GM18498 (cell line): ENCODE results near the gene IL1RAPL1.

Experiments used
- ATAC-seq: cut with Tn5 transposase; IDR thresholded peaks from one replicate; pipeline ENCODE4 v1.9.1; 2021; ENCODE audit warnings: mild to moderate bottlenecking, moderate library complexity; ENCODE audit not compliant: unreplicated experiment

IL1RAPL1 gene

GRCh38 chrX:28946846-28947245 lies 359.6 kb downstream of the IL1RAPL1 start:
- no peak for ATAC-seq

- no peak for ATAC-seq
Observed at GRCh38 chrX:28960063-28960462, 372.8 kb downstream of the IL1RAPL1 start.

GRCh38 chrX:28966331-28966730 lies 379.1 kb downstream of the IL1RAPL1 start:
- no peak for ATAC-seq

- ATAC-seq: no peak
Observed at GRCh38 chrX:28969126-28969525, 381.9 kb downstream of the IL1RAPL1 start.

GRCh38 chrX:28979877-28980276 lies 392.6 kb downstream of the IL1RAPL1 start:
- ATAC-seq: no peak

- ATAC-seq: no peak
Observed at GRCh38 chrX:28981952-28982351, 394.7 kb downstream of the IL1RAPL1 start.

GRCh38 chrX:28988246-28988645 lies 401.0 kb downstream of the IL1RAPL1 start:
- ATAC-seq: no peak

GRCh38 chrX:28997706-28998463 lies 410.6 kb downstream of the IL1RAPL1 start:
- no peak for ATAC-seq

GRCh38 chrX:28998609-28999135 lies 411.4 kb downstream of the IL1RAPL1 start:
- no peak for ATAC-seq

- ATAC-seq: no peak
Observed at GRCh38 chrX:29012867-29013266, 425.6 kb downstream of the IL1RAPL1 start.

GRCh38 chrX:29023207-29023606 lies 436.0 kb downstream of the IL1RAPL1 start:
- no peak for ATAC-seq

- ATAC-seq: no peak
Observed at GRCh38 chrX:29024871-29025270, 437.6 kb downstream of the IL1RAPL1 start.

GRCh38 chrX:29039501-29039900 lies 452.3 kb downstream of the IL1RAPL1 start:
- ATAC-seq: no peak

GRCh38 chrX:29040160-29040559 lies 452.9 kb downstream of the IL1RAPL1 start:
- no peak for ATAC-seq

- no peak for ATAC-seq
Observed at GRCh38 chrX:29042341-29042740, 455.1 kb downstream of the IL1RAPL1 start.

- ATAC-seq: no peak
Observed at GRCh38 chrX:29043746-29044145, 456.5 kb downstream of the IL1RAPL1 start.

GRCh38 chrX:29044423-29045184 lies 457.4 kb downstream of the IL1RAPL1 start:
- ATAC-seq: no peak

GRCh38 chrX:29065477-29065876 lies 478.2 kb downstream of the IL1RAPL1 start:
- ATAC-seq: no peak

- ATAC-seq: no peak
Observed at GRCh38 chrX:29066516-29066915, 479.3 kb downstream of the IL1RAPL1 start.

GRCh38 chrX:29067351-29067750 lies 480.1 kb downstream of the IL1RAPL1 start:
- ATAC-seq: no peak

- ATAC-seq: no peak
Observed at GRCh38 chrX:29071525-29072320, 484.5 kb downstream of the IL1RAPL1 start.
